ENCODE data around the gene HTT. TPM values are rescaled to one million over a fixed set of nuclear protein-coding genes. Genes with fewer than 3 reads are reported as not detected.

HTT gene
- total and polyA plus RNA-seq, 2 of the 13 experiments (the other 11 are each of a cell fraction or from before 2014, with no cell fraction given) = 17.5 to 19.5 TPM

GRCh38 chr4:3199653-3200422, 125.4 kb downstream of the HTT start (continued):
- no peak for TF ChIP-seq FUBP1 (CRISPR knock-in tag; IDR thresholded peaks at IDR 0.05; ENCODE audit: borderline replicate concordance)
- TF ChIP-seq ZNF280D (CRISPR knock-in tag; IDR thresholded peaks at IDR 0.05) = no peak
- no peak for TF ChIP-seq CENPT (CRISPR knock-in tag; IDR thresholded peaks at IDR 0.05; ENCODE audit: low read depth)

- H4K20me1 ChIP-seq (ENCODE audit: insufficient read depth, low read length) = no peaks in the 10 kb centered on the region
- DNase-seq (ENCODE audit: low spot score) (no peak), FAIRE-seq (no peak), ATAC-seq (no peak)
- H3K9me3 ChIP-seq (ENCODE audit: low read length) = no peaks in the 10 kb centered on the region
- peak overlapping the region; percentile 34 for H3K27ac ChIP-seq (ENCODE audit: extremely low read length, insufficient read depth, low read length)
- H3K4me2 ChIP-seq (ENCODE audit: low read depth, low read length) = no peak overlapping the region
- 97% methylated on average over 7 of the region's 8 CpGs for WGBS (ENCODE audit: low lambda C conversion rate)
- BruUV-seq (replicated peaks) = no TSS peak
- in situ Hi-C loops (cut with HindIII; ENCODE audit: extremely low pct_ligation_motif_present, low pct_unique_long_range_greater_than_20kb) = no loop called here
- POLR2A ChIA-PET = no interaction called here
- peaks cover 53% of the 10 kb centered on the region for H3K4me1 ChIP-seq (ENCODE audit: insufficient read depth, low read length)
- no peaks in the 10 kb centered on the region for H3K79me2 ChIP-seq (ENCODE audit: insufficient read depth, low read length)
- CTCF ChIA-PET (ENCODE audit: low intra/inter-chr PET ratio, low total read pairs) = no interaction called here
- TF ChIP-seq THAP9 (CRISPR knock-in tag; IDR thresholded peaks at IDR 0.05; ENCODE audit: borderline replicate concordance) (peak; percentile 49; the same call in 1 of the 2 replicates), ZNF563 (CRISPR knock-in tag; IDR thresholded peaks at IDR 0.05) (no peak)
- H3K36me3 ChIP-seq (replicated peaks in 1 of 2; ENCODE audit: control insufficient read depth in 1 of 2, insufficient read depth in 2 of 2, low read length in 2 of 2) = peaks cover 17 to 46% of the 10 kb centered on the region in 2 experiments; a peak in 4 of 5 replicates
- intact Hi-C loops (cut with micrococcal nuclease; ENCODE audit: unreplicated experiment) = loop anchor here (10.0 kb wide), 1 partner anchor 64 kb away; no protein-coding TSS in a partner anchor
- H3K27me3 ChIP-seq (ENCODE audit: control insufficient read depth in 1 of 2, insufficient read depth in 2 of 2, low read length in 2 of 2) = no peaks in the 10 kb centered on the region
- H3K4me3 ChIP-seq (replicated peaks in 1 of 3; ENCODE audit: insufficient read depth in 1 of 3, low read depth in 2 of 3, low read length in 3 of 3) = no peak overlapping the region
- no peak overlapping the region for H3K9ac ChIP-seq (ENCODE audit: insufficient read depth, low read depth, low read length)
- H2AFZ ChIP-seq (ENCODE audit: low read length) = no peak overlapping the region
Observed at GRCh38 chr4:3200423-3201090, 126.1 kb downstream of the HTT start.

Measured in HepG2 (cell line).